Calu3 (cell line): Measurements from ENCODE around the gene TMEM242. TPM values are rescaled to one million over a fixed set of nuclear protein-coding genes. Genes with fewer than 3 reads are reported as not detected.
"Not testable (repeated sequence)": the region's sequence is repeated elsewhere in the genome, so short reads cannot be mapped to it uniquely, and the experiment has no call there.

Source experiments
- BruUV-seq: library from RNA; stranded (reverse); fragments of 400-500 nt; replicated peaks from 2 replicates; lab custom pipeline; 2021; lab: Mats Ljungman, UMichigan
- CTCF ChIA-PET: fragments of 300-600 bp; sonication (Branson Sonifier 250); formaldehyde crosslinking; loops from one replicate; lab custom pipeline; 2022; ENCODE audit warnings: antibody characterized with exemption; lab: Charles Lee
- DNase-seq: peaks from one replicate; pipeline ENCODE4 v3.0.0; 2022
- H3K27ac Mint-ChIP-seq: one replicate; pipeline ENCODE4 v1.8.0; 2022; ENCODE audit warnings: mixed read lengths; ENCODE audit not compliant: unreplicated experiment
- H3K27me3 Mint-ChIP-seq: one replicate; pipeline ENCODE4 v1.8.0; 2022; ENCODE audit warnings: mixed read lengths; ENCODE audit not compliant: unreplicated experiment
- H3K36me3 Mint-ChIP-seq: one replicate; pipeline ENCODE4 v1.8.0; 2022; ENCODE audit warnings: mild to moderate bottlenecking, moderate library complexity, mixed read lengths; ENCODE audit not compliant: insufficient read depth, unreplicated experiment
- H3K4me1 Mint-ChIP-seq: one replicate; pipeline ENCODE4 v1.8.0; 2022; ENCODE audit warnings: mild to moderate bottlenecking, low read depth, mixed read lengths; ENCODE audit not compliant: unreplicated experiment
- H3K4me3 Mint-ChIP-seq: one replicate; pipeline ENCODE4 v1.8.0; 2022; ENCODE audit warnings: mild to moderate bottlenecking, low read depth, moderate library complexity, mixed read lengths; ENCODE audit not compliant: unreplicated experiment
- H3K9me3 Mint-ChIP-seq: one replicate; pipeline ENCODE4 v1.8.0; 2022; ENCODE audit warnings: low read depth, mixed read lengths; ENCODE audit not compliant: unreplicated experiment
- intact Hi-C: fragments of 100-400 bp; cut with micrococcal nuclease; formaldehyde crosslinking; loops from one replicate; pipeline ENCODE4 v1.10.0; 2022; ENCODE audit not compliant: unreplicated experiment
- total RNA-seq: library from RNA; stranded (reverse); gene quantifications from 2 replicates; pipeline ENCODE4 v1.2.3, GENCODE V29; 2022
- TF ChIP-seq, protein P1 (sequence below): fragments of 200-600 bp; IDR thresholded peaks from one replicate; pipeline ENCODE4 v1.8.0; 2022; ENCODE audit warnings: antibody characterized with exemption; ENCODE audit not compliant: unreplicated experiment

Gene TMEM242
- total RNA-seq, 1 experiment from 2014 or later = 7.9 TPM

DNA sequence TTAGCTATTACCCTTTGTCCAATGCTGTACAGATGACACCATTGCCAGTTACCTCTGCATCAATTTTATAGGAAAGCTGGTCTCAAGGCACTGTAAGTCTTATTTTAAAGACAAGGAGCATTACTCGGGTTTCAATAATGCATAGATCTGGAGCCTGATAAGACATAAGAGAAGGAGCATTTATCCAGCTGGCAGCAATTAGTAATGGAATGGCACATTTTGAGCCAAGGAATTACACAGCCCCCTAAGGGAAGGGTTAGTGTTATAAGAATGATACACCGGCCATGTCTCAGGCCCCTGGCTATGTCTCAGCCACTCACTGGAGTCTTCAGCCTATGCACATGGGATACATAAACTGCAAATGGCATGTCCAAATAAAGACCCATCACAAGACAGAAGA lies 23.1 kb upstream of the TMEM242 start:
- Mint-ChIP-seq H3K27me3 (no peaks in the 10 kb centered on the region), H3K27ac (no peak overlapping the region), H3K4me1 (no peaks in the 10 kb centered on the region), H3K4me3 (no peak overlapping the region), H3K9me3 (no peaks in the 10 kb centered on the region), H3K36me3 (no peaks in the 10 kb centered on the region)
- no TSS peak for BruUV-seq
- DNase-seq = no peak
- CTCF ChIA-PET = no interaction called here
- TF ChIP-seq, protein P1, sequence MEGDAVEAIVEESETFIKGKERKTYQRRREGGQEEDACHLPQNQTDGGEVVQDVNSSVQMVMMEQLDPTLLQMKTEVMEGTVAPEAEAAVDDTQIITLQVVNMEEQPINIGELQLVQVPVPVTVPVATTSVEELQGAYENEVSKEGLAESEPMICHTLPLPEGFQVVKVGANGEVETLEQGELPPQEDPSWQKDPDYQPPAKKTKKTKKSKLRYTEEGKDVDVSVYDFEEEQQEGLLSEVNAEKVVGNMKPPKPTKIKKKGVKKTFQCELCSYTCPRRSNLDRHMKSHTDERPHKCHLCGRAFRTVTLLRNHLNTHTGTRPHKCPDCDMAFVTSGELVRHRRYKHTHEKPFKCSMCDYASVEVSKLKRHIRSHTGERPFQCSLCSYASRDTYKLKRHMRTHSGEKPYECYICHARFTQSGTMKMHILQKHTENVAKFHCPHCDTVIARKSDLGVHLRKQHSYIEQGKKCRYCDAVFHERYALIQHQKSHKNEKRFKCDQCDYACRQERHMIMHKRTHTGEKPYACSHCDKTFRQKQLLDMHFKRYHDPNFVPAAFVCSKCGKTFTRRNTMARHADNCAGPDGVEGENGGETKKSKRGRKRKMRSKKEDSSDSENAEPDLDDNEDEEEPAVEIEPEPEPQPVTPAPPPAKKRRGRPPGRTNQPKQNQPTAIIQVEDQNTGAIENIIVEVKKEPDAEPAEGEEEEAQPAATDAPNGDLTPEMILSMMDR = no peak
- intact Hi-C loops = no loop called here

DNA sequence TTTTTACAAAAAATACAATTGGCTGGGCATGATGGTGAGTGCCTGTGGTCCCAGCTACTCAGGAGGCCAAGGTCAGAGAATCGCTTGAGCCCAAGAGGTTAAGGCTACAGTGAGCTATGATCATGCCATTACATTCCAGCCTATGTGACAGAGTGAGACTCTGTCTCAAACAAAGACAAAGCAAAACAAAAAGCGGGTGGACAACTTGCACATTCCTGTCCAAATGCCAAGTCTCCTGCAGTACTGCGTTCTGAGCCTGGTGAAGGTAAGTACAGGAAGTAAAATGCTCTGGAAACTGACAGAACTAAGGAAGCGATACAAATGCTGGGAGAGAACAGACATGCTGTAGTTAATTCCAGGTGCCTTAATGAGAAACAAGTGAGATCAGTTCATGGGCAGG lies 20.4 kb upstream of the TMEM242 start:
- TF ChIP-seq, protein P1 = no peak

DNA sequence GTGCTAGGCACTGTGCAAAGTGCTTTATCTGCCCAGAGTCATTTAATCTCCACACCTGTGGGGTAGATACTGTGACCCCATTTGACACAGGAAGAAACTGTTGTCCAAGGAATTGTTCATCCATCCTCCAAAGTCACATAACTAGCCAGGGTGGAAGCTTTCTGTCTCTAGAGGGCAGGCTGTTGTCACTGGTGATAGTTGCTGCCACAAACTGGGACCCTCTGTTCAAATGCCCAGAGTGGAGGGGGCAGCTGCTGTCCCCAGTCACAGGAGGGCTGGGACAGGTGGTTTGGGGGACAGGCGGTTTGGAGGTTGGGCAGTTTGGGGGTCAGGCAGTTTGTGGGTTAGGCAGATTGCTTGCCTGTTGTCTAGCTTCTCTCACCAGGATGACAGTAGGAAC lies 16.1 kb upstream of the TMEM242 start:
- no peaks in the 10 kb centered on the region for H3K27me3 Mint-ChIP-seq
- no peak overlapping the region for H3K27ac Mint-ChIP-seq
- CTCF ChIA-PET = interaction anchor here (0.6 to 0.8 kb wide), 2 partner anchors 275 to 307 kb away, joined by 3 to 4 read pairs; no protein-coding TSS in a partner anchor
- no peaks in the 10 kb centered on the region for H3K9me3 Mint-ChIP-seq
- TF ChIP-seq, protein P1 = no peak
- intact Hi-C loops = no loop called here
- H3K36me3 Mint-ChIP-seq = no peaks in the 10 kb centered on the region
- H3K4me1 Mint-ChIP-seq = no peaks in the 10 kb centered on the region
- H3K4me3 Mint-ChIP-seq = no peak overlapping the region
- BruUV-seq = no TSS peak
- no peak for DNase-seq

More for the DNA sequence above, 20.4 kb upstream of the TMEM242 start:
- no peak overlapping the region for H3K4me3 Mint-ChIP-seq
- CTCF ChIA-PET = no interaction called here
- H3K27me3 Mint-ChIP-seq = no peaks in the 10 kb centered on the region
- no peaks in the 10 kb centered on the region for H3K36me3 Mint-ChIP-seq
- DNase-seq = no peak
- intact Hi-C loops = no loop called here
- H3K9me3 Mint-ChIP-seq = no peaks in the 10 kb centered on the region
- no peak overlapping the region for H3K27ac Mint-ChIP-seq
- BruUV-seq = no TSS peak
- no peaks in the 10 kb centered on the region for H3K4me1 Mint-ChIP-seq

DNA sequence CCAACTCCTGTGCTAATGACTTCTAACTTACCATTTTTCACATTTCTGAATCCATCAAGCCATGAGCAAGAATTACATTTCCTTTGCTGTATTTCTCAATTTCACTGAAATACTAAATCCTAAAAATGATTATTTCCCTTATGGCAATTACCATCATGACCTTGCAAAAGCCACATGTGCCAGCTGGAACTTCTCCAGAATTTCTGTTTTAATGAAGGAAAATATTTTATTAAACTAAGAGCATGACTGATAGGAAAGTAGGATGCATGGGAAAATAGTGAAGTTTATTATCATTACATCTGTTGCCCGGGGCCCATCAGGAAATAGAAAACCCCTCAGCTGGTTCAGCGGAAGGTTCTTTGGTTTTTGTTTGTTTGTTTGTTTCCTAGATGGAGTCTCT lies 14.4 kb upstream of the TMEM242 start:
- BruUV-seq = no TSS peak
- no peak overlapping the region for H3K4me3 Mint-ChIP-seq
- no peaks in the 10 kb centered on the region for H3K4me1 Mint-ChIP-seq
- TF ChIP-seq, protein P1 = no peak
- DNase-seq = no peak
- CTCF ChIA-PET = no interaction called here
- H3K27me3 Mint-ChIP-seq = no peaks in the 10 kb centered on the region
- H3K36me3 Mint-ChIP-seq = no peaks in the 10 kb centered on the region
- no peak overlapping the region for H3K27ac Mint-ChIP-seq
- intact Hi-C loops = no loop called here
- H3K9me3 Mint-ChIP-seq = no peaks in the 10 kb centered on the region

DNA sequence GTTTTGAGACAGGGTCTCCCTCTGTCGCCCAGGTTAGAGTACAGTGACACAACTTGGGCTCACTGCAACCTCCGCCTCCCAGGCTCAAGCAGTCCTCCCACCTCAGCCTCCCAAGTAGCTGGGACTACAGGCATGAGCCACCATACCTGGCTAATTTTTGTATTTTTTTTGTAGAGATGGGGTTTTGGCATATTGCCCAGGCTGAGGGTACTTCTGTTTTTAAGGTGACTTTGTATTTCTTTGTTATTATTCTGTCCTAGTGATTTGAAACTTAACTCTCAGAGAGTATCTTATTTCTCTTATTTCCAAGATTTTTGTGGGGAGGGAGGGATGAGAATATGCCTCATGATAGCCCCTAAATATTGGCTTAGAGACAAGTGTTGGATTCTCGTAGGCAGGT lies 14.0 kb upstream of the TMEM242 start:
- intact Hi-C loops, BruUV-seq, H3K36me3 Mint-ChIP-seq, CTCF ChIA-PET, H3K27ac Mint-ChIP-seq, H3K4me3 Mint-ChIP-seq, H3K27me3 Mint-ChIP-seq, H3K9me3 Mint-ChIP-seq, H3K4me1 Mint-ChIP-seq, DNase-seq: not testable (repeated sequence)
